ENCODE measurements around the gene KLK13. TPM values are rescaled to one million over a fixed set of nuclear protein-coding genes. Genes with fewer than 3 reads are reported as not detected.

The KLK13 gene
- total and polyA plus RNA-seq, 2 of the 13 experiments (the other 11 are each of a cell fraction or from before 2014, with no cell fraction given), result 0.09 TPM; not detected in 1

GRCh38 chr19:51097796-51098195, 32.9 kb upstream of the KLK13 start:
- ChIA-PET CTCF (ENCODE audit: low intra/inter-chr PET ratio, low total read pairs) (interaction anchor here (2.9 kb wide), 1 partner anchor 77 kb away, joined by 16 read pairs; no protein-coding TSS in a partner anchor), POLR2A (no interaction called here)
- no TSS peak for BruUV-seq (replicated peaks)
- H3K9ac ChIP-seq (ENCODE audit: insufficient read depth, low read depth, low read length), result no peak overlapping the region
- peaks cover 3 to 15% of the 10 kb centered on the region in 2 experiments; a peak in 3 of 5 replicates for H3K36me3 ChIP-seq (replicated peaks in 1 of 2; ENCODE audit: control insufficient read depth in 1 of 2, insufficient read depth in 2 of 2, low read length in 2 of 2)
- intact Hi-C loops (cut with micrococcal nuclease; ENCODE audit: unreplicated experiment), result no loop called here
- H3K4me1 ChIP-seq (ENCODE audit: insufficient read depth, low read length), result peaks cover 17% of the 10 kb centered on the region
- FAIRE-seq (no peak), ATAC-seq (no peak), DNase-seq (ENCODE audit: low spot score) (no peak)
- 87% methylated on average over 19 of the region's 20 CpGs for WGBS (ENCODE audit: low lambda C conversion rate)
- H3K4me3 ChIP-seq (replicated peaks in 1 of 3; ENCODE audit: insufficient read depth in 1 of 3, low read depth in 2 of 3, low read length in 3 of 3), result no peak overlapping the region
- in situ Hi-C loops (cut with HindIII; ENCODE audit: extremely low pct_ligation_motif_present, low pct_unique_long_range_greater_than_20kb), result loop anchor here (25.0 kb wide), 1 partner anchor 160 kb away; no protein-coding TSS in a partner anchor
- no peak overlapping the region for H2AFZ ChIP-seq (ENCODE audit: low read length)
- no peaks in the 10 kb centered on the region for H3K79me2 ChIP-seq (ENCODE audit: insufficient read depth, low read length)
- 0 out of 2 replicates have a peak, but pooled peaks cover 3% of the 10 kb centered on the region for H4K20me1 ChIP-seq (ENCODE audit: insufficient read depth, low read length)
- no peak overlapping the region for H3K27ac ChIP-seq (ENCODE audit: extremely low read length, insufficient read depth, low read length)
- H3K27me3 ChIP-seq (ENCODE audit: control insufficient read depth in 1 of 2, insufficient read depth in 2 of 2, low read length in 2 of 2), result no peaks in the 10 kb centered on the region; a peak in 1 of 5 replicates
- H3K4me2 ChIP-seq (ENCODE audit: low read depth, low read length), result no peak overlapping the region
- H3K9me3 ChIP-seq (ENCODE audit: low read length), result no peaks in the 10 kb centered on the region
- TF ChIP-seq FOXK2 (IDR thresholded peaks at IDR 0.05) (no peak), UBTF (CRISPR knock-in tag; IDR thresholded peaks at IDR 0.05) (no peak), ZNF83 (CRISPR knock-in tag; IDR thresholded peaks at IDR 0.05; ENCODE audit: borderline replicate concordance) (no peak), ATF4 (CRISPR knock-in tag; IDR thresholded peaks at IDR 0.05) (no peak), MAX (IDR thresholded peaks at IDR 0.05) (no peak), NONO (IDR thresholded peaks at IDR 0.05) (no peak), NONO (CRISPR knock-in tag; conservative IDR thresholded peaks at IDR 0.05) (no peak), PRMT3 (CRISPR knock-in tag; IDR thresholded peaks at IDR 0.05; ENCODE audit: borderline replicate concordance, low read depth) (no peak), E2F1 (CRISPR knock-in tag; IDR thresholded peaks at IDR 0.05) (no peak), SRY (CRISPR knock-in tag; IDR thresholded peaks at IDR 0.05) (no peak), ZBTB46 (CRISPR knock-in tag; IDR thresholded peaks at IDR 0.05; ENCODE audit: borderline replicate concordance) (no peak), MEIS1 (CRISPR knock-in tag; IDR thresholded peaks at IDR 0.05; ENCODE audit: borderline replicate concordance) (no peak), ZGPAT (CRISPR knock-in tag; IDR thresholded peaks at IDR 0.05) (no peak), ZNF17 (CRISPR knock-in tag; IDR thresholded peaks at IDR 0.05) (no peak), ZNF749 (CRISPR knock-in tag; IDR thresholded peaks at IDR 0.05; ENCODE audit: borderline replicate concordance) (no peak), CREB3 (CRISPR knock-in tag; IDR thresholded peaks at IDR 0.05) (no peak)
